Keratinocyte (primary cell): ENCODE data around the gene AHNAK2. TPM values are rescaled to one million over a fixed set of nuclear protein-coding genes. Genes with fewer than 3 reads are reported as not detected.

Experiments
- DNase-seq: peaks from one replicate; pipeline ENCODE4 v3.0.0-alpha.2; 2011; ENCODE audit warnings: low read depth, missing footprints, low spot score
- FAIRE-seq: peaks from 2 replicates; lab custom pipeline; 2011; peaks lifted over from hg19 to GRCh38; lab: Jason Lieb, UNC
- H2AFZ ChIP-seq: 2 replicates; pipeline ENCODE4 v1.6.0; 2012; ENCODE audit warnings: low read length, control low read depth, inconsistent platforms; ENCODE audit not compliant: control insufficient read depth
- H3K27ac ChIP-seq: 2 replicates; pipeline ENCODE4 v1.5.1; 2011; ENCODE audit warnings: low read length; ENCODE audit not compliant: control insufficient read depth, insufficient read depth
- H3K27me3 ChIP-seq: 3 replicates; pipeline ENCODE4 v1.6.0; 2011; ENCODE audit warnings: low read length; ENCODE audit not compliant: control insufficient read depth, insufficient read depth; ENCODE audit errors: extremely low read depth
- H3K36me3 ChIP-seq, 2 experiments: 2 replicates in 1 of 2; 3 replicates in 1 of 2; pipeline ENCODE4 v1.5.1; 2011; ENCODE audit warnings: low read length in 2 of 2, mild to moderate bottlenecking in 1 of 2; ENCODE audit not compliant: control insufficient read depth in 2 of 2, insufficient read depth in 2 of 2; ENCODE audit errors: extremely low read depth in 1 of 2
- H3K4me1 ChIP-seq: 3 replicates; pipeline ENCODE4 v1.5.1; 2011; ENCODE audit warnings: low read length; ENCODE audit not compliant: control insufficient read depth, insufficient read depth; ENCODE audit errors: extremely low read depth
- H3K4me2 ChIP-seq: 3 replicates; pipeline ENCODE4 v1.6.0; 2011; ENCODE audit warnings: low read depth, low read length; ENCODE audit not compliant: control insufficient read depth, insufficient read depth; ENCODE audit errors: extremely low read depth
- H3K4me3 ChIP-seq, 3 experiments: fragments of 200-600 bp in 1 of 3; sonication (generic) in 1 of 3; 2 replicates in 2 of 3; 3 replicates in 1 of 3; pipeline ENCODE4 v1.5.1; 2011 to 2016; ENCODE audit warnings: low read length in 3 of 3, mild to moderate bottlenecking in 3 of 3, control low read depth in 2 of 3, inconsistent platforms in 1 of 3, low read depth in 1 of 3, mixed read lengths in 1 of 3, mixed run types in 1 of 3, moderate library complexity in 1 of 3; ENCODE audit not compliant: control insufficient read depth in 2 of 3, insufficient read depth in 2 of 3; ENCODE audit errors: extremely low read depth in 1 of 3
- H3K79me2 ChIP-seq: 2 replicates; pipeline ENCODE4 v1.6.0; 2012; ENCODE audit warnings: low read length; ENCODE audit not compliant: control insufficient read depth, insufficient read depth
- H3K9ac ChIP-seq: 3 replicates; pipeline ENCODE4 v1.6.0; 2011; ENCODE audit warnings: low read length; ENCODE audit not compliant: control insufficient read depth, insufficient read depth; ENCODE audit errors: extremely low read depth
- H3K9me1 ChIP-seq: 3 replicates; pipeline ENCODE4 v1.6.0; 2011; ENCODE audit warnings: low read length; ENCODE audit not compliant: control insufficient read depth, insufficient read depth; ENCODE audit errors: extremely low read depth
- H3K9me3 ChIP-seq: 2 replicates; pipeline ENCODE4 v1.5.1; 2012; ENCODE audit warnings: low read depth, low read length; ENCODE audit not compliant: control insufficient read depth
- H4K20me1 ChIP-seq: 3 replicates; pipeline ENCODE4 v1.6.0; 2011; ENCODE audit warnings: low read length; ENCODE audit not compliant: control insufficient read depth, insufficient read depth; ENCODE audit errors: extremely low read depth
- CTCF ChIP-seq, 3 experiments: IDR thresholded peaks in 1 of 3; conservative IDR thresholded peaks in 1 of 3; optimal IDR thresholded peaks in 1 of 3; 2 replicates in 2 of 3; 3 replicates in 1 of 3; pipeline versions ENCODE3 to v1.5.1; 2011; ENCODE audit warnings: low read length in 3 of 3, mild to moderate bottlenecking in 3 of 3, moderate library complexity in 2 of 3, control low read depth in 1 of 3, inconsistent platforms in 1 of 3; ENCODE audit not compliant: insufficient read depth in 2 of 3; ENCODE audit errors: extremely low read depth in 1 of 3
- EZH2 ChIP-seq: IDR thresholded peaks from one replicate; pipeline ENCODE4 v1.6.1; 2012; ENCODE audit warnings: inconsistent platforms, mild to moderate bottlenecking, low read length, moderate library complexity
- dilution Hi-C: fragments of 300-500 bp; cut with MboI; formaldehyde crosslinking; loops from one replicate; pipeline ENCODE4 v1.7.0; 2020; ENCODE audit warnings: low sequenced_read_pairs; ENCODE audit not compliant: extremely low pct_ligation_motif_present
- polyA plus RNA-seq, 5 experiments: library from polyadenylated mRNA; depleted of rRNA in 3 of 5; stranded (reverse) in 3 of 5; stranded (forward) in 1 of 5; unstranded in 1 of 5; fragments of >200 nt; gene quantifications; 1 replicate in 1 of 5; 2 replicates in 3 of 5; 3 replicates in 1 of 5; pipeline versions ENCODE4 v1.2.1 to v1.2.3, GENCODE V29; 2011 to 2012; ENCODE audit warnings: missing spikeins in 2 of 5, low read depth in 1 of 5, low replicate concordance in 1 of 5

Gene AHNAK2
- polyA plus RNA-seq, 1 donor (not counting 4 experiments of a cell fraction or from before 2014, with no cell fraction given) = 164 TPM

- peak overlapping the region; percentile 89 for H3K27ac ChIP-seq
- H4K20me1 ChIP-seq = no peaks in the 10 kb centered on the region
- peak overlapping the region; percentile 22 for H3K4me2 ChIP-seq
- no peaks in the 10 kb centered on the region for H3K9me3 ChIP-seq
- peaks cover 68% of the 10 kb centered on the region for H3K4me1 ChIP-seq
- TF ChIP-seq CTCF (optimal IDR thresholded peaks at IDR 0.05 in 1 of 3, IDR thresholded peaks at IDR 0.05 in 1 of 3, conservative IDR thresholded peaks at IDR 0.05 in 1 of 3; ENCODE audit: extremely low read depth in 1 of 3, insufficient read depth in 2 of 3, low read length in 3 of 3) = no peak
- no peak for TF ChIP-seq EZH2
- peaks cover 0 to 2% of the 10 kb centered on the region in 2 experiments for H3K36me3 ChIP-seq
- no peaks in the 10 kb centered on the region for H3K27me3 ChIP-seq
- DNase-seq (no peak), FAIRE-seq (peak; percentile 67)
- peak overlapping the region in 1 of 3 experiments; percentile 23 for H3K4me3 ChIP-seq
- no peak overlapping the region for H3K9ac ChIP-seq
- H3K9me1 ChIP-seq = no peaks in the 10 kb centered on the region
- dilution Hi-C loops = no loop called here
- H2AFZ ChIP-seq = no peak overlapping the region
- peaks cover 2% of the 10 kb centered on the region for H3K79me2 ChIP-seq
Observed at GRCh38 chr14:105026802-105027563, 48.8 kb upstream of the AHNAK2 start.

GRCh38 chr14:105026033-105026785 is 48.0 kb upstream of the AHNAK2 start:
- dilution Hi-C loops = no loop called here
- no peak overlapping the region for H3K4me3 ChIP-seq
- TF ChIP-seq EZH2 (no peak), CTCF (optimal IDR thresholded peaks at IDR 0.05 in 1 of 3, IDR thresholded peaks at IDR 0.05 in 1 of 3, conservative IDR thresholded peaks at IDR 0.05 in 1 of 3; ENCODE audit: extremely low read depth in 1 of 3, insufficient read depth in 2 of 3, low read length in 3 of 3) (no peak)
- H3K27me3 ChIP-seq = no peaks in the 10 kb centered on the region
- H3K36me3 ChIP-seq = peaks cover 0 to 2% of the 10 kb centered on the region in 2 experiments
- FAIRE-seq (peak; percentile 17), DNase-seq (no peak)
- no peaks in the 10 kb centered on the region for H3K9me1 ChIP-seq
- H3K79me2 ChIP-seq = peaks cover 8% of the 10 kb centered on the region
- H3K27ac ChIP-seq = peak overlapping the region; percentile 89
- H3K4me2 ChIP-seq = peak overlapping the region; percentile 20
- peaks cover 70% of the 10 kb centered on the region for H3K4me1 ChIP-seq
- no peak overlapping the region for H2AFZ ChIP-seq
- H4K20me1 ChIP-seq = no peaks in the 10 kb centered on the region
- no peaks in the 10 kb centered on the region for H3K9me3 ChIP-seq
- H3K9ac ChIP-seq = peak overlapping the region; percentile 36
